K562 (cell line): ENCODE results near the gene MMP1. TPM values are rescaled to one million over a fixed set of nuclear protein-coding genes. Genes with fewer than 3 reads are reported as not detected.

Source experiments
- ATAC-seq: fragments of 200-7000 bp; cut with Tn5 transposase; 3 replicates; pipeline ENCODE4 v1.9.1; 2020; ENCODE audit warnings: moderate library complexity
- BruUV-seq: library from RNA; stranded (reverse); fragments of 400-500 nt; replicated peaks from 2 replicates; lab custom pipeline; 2021; lab: Mats Ljungman, UMichigan
- CTCF ChIA-PET: fragments of 300-600 bp; formaldehyde crosslinking; extraction: SDS; loops from one replicate; lab custom pipeline; 2021; ENCODE audit warnings: low intra/inter-chr PET ratio; lab: Yijun Ruan, JAX
- POLR2A ChIA-PET: fragments of 300-600, 350-650 bp; sonication (Branson Sonifier 250); formaldehyde crosslinking; extraction: SDS; loops from one replicate; lab custom pipeline; 2021; ENCODE audit warnings: antibody characterized with exemption, inconsistent platforms; lab: Yijun Ruan, JAX
- DNase-seq, 4 experiments: peaks; one replicate each; pipeline versions ENCODE4 v3.0.0 to v3.0.0-alpha.2; 2011 to 2018; ENCODE audit warnings: low spot score in 3 of 4, mixed read lengths in 3 of 4; ENCODE audit errors: extremely low read depth in 1 of 4
- FAIRE-seq: peaks from 2 replicates; lab custom pipeline; 2011; peaks lifted over from hg19 to GRCh38; lab: Jason Lieb, UNC
- H2AFZ ChIP-seq: 2 replicates; pipeline ENCODE4 v1.6.0; 2011; ENCODE audit warnings: low read depth, low read length, control low read depth, inconsistent platforms
- H3K27ac ChIP-seq: fragments of 200-600 bp; 3 replicates; pipeline ENCODE4 v1.8.0; 2011; ENCODE audit warnings: low read depth, mild to moderate bottlenecking, control low read depth, inconsistent platforms, low read length, moderate library complexity, mixed read lengths; ENCODE audit errors: extremely low read depth
- H3K27me3 ChIP-seq, 2 experiments: fragments of 300-600 bp in 1 of 2; 2 replicates in 1 of 2; 3 replicates in 1 of 2; pipeline versions ENCODE4 v1.6.0 to v1.8.0; 2011; ENCODE audit warnings: inconsistent platforms in 2 of 2, low read length in 2 of 2, mild to moderate bottlenecking in 1 of 2, mixed read lengths in 1 of 2, moderate library complexity in 1 of 2; ENCODE audit not compliant: control insufficient read depth in 2 of 2, insufficient read depth in 2 of 2
- H3K36me3 ChIP-seq: fragments of 300-600 bp; 3 replicates; pipeline ENCODE4 v1.8.0; 2011; ENCODE audit warnings: mild to moderate bottlenecking, low read length, inconsistent platforms; ENCODE audit not compliant: control insufficient read depth, insufficient read depth
- H3K4me1 ChIP-seq, 2 experiments: fragments of 200-600 bp in 1 of 2; replicated peaks in 1 of 2; 2 replicates in 1 of 2; 3 replicates in 1 of 2; pipeline versions ENCODE4 v1.5.1 to v1.8.0; 2011; ENCODE audit warnings: inconsistent platforms in 2 of 2, low read length in 2 of 2, mild to moderate bottlenecking in 1 of 2, mixed read lengths in 1 of 2, moderate library complexity in 1 of 2; ENCODE audit not compliant: control insufficient read depth in 2 of 2, insufficient read depth in 2 of 2
- H3K4me2 ChIP-seq: 2 replicates; pipeline ENCODE4 v1.6.1; 2011; ENCODE audit warnings: low read length, control low read depth, inconsistent platforms, mixed read lengths; ENCODE audit not compliant: insufficient read depth
- H3K4me3 ChIP-seq: fragments of 200-600 bp; sonication (generic), shearing (Covaris generic); 2 replicates; pipeline ENCODE4 v1.5.1; 2016; ENCODE audit warnings: control low read depth, inconsistent platforms
- H3K79me2 ChIP-seq: fragments of 200-600 bp; 3 replicates; pipeline ENCODE4 v1.8.0; 2011; ENCODE audit warnings: low read length, inconsistent platforms; ENCODE audit not compliant: control insufficient read depth, insufficient read depth
- H3K9ac ChIP-seq, 2 experiments: 2 replicates each; pipeline versions ENCODE4 v1.6.0 to v1.6.1; 2011; ENCODE audit warnings: low read depth in 2 of 2, low read length in 2 of 2, control low read depth in 1 of 2, inconsistent platforms in 1 of 2, mild to moderate bottlenecking in 1 of 2, mixed read lengths in 1 of 2; ENCODE audit not compliant: insufficient read depth in 1 of 2
- H3K9me1 ChIP-seq: one replicate; pipeline ENCODE4 v1.6.0; 2011; ENCODE audit warnings: inconsistent platforms, mild to moderate bottlenecking, low read length, moderate library complexity; ENCODE audit not compliant: control insufficient read depth, insufficient read depth
- H3K9me3 ChIP-seq: replicated peaks from 2 replicates; pipeline ENCODE4 v1.5.1; 2011; ENCODE audit warnings: low read depth, low read length, inconsistent platforms; ENCODE audit not compliant: control insufficient read depth, insufficient read depth
- H4K20me1 ChIP-seq: replicated peaks from 2 replicates; pipeline ENCODE4 v1.6.1; 2011; ENCODE audit warnings: low read length, inconsistent platforms, mixed read lengths; ENCODE audit not compliant: control insufficient read depth, insufficient read depth
- BMI1 ChIP-seq: fragments of 150-350 bp; IDR thresholded peaks from 2 replicates; pipeline ENCODE4 v1.6.1; 2014; ENCODE audit warnings: low read length
- CEBPB ChIP-seq: fragments of 450-650 bp; IDR thresholded peaks from 2 replicates; pipeline ENCODE4 v1.6.1; 2016; ENCODE audit warnings: missing genetic modification characterization, missing compliant biosample characterization
- CEBPG ChIP-seq, 3 experiments: fragments of 200-800 bp in 1 of 3; sonication (Bioruptor generic) in 1 of 3; sonication (generic) in 1 of 3; formaldehyde crosslinking in 1 of 3; IDR thresholded peaks in 2 of 3; conservative IDR thresholded peaks in 1 of 3; 2 replicates each; pipeline versions ENCODE4 v1.6.1 to v1.8.0; 2016 to 2022; ENCODE audit warnings: missing compliant biosample characterization in 2 of 3, missing genetic modification characterization in 2 of 3, mild to moderate bottlenecking in 1 of 3, missing genetic modification reagents in 1 of 3
- KDM2B ChIP-seq: fragments of 250-450 bp; sonication (Bioruptor Pico); IDR thresholded peaks from 2 replicates; pipeline ENCODE4 v1.8.0; 2021; ENCODE audit warnings: mild to moderate bottlenecking, moderate library complexity
- NFIC ChIP-seq: fragments of 450-650 bp; IDR thresholded peaks from 2 replicates; pipeline ENCODE4 v1.6.1; 2017; ENCODE audit warnings: mild to moderate bottlenecking, inconsistent platforms
- NFXL1 ChIP-seq: fragments of 450-650 bp; formaldehyde crosslinking; IDR thresholded peaks from 2 replicates; pipeline ENCODE4 v1.4.0; 2021; ENCODE audit warnings: mild to moderate bottlenecking
- POLR3A ChIP-seq: IDR thresholded peaks from 2 replicates; pipeline ENCODE4 v1.6.1; 2011; ENCODE audit warnings: borderline replicate concordance, mild to moderate bottlenecking, moderate library complexity; ENCODE audit not compliant: insufficient read length, insufficient read depth; ENCODE audit errors: extremely low read depth
- PTBP1 ChIP-seq: fragments of 200-400 bp; formaldehyde crosslinking; IDR thresholded peaks from 2 replicates; pipeline ENCODE4 v1.6.1; 2017; ENCODE audit warnings: low read depth, low read length
- ZC3H8 ChIP-seq: fragments of 450-650 bp; IDR thresholded peaks from 2 replicates; pipeline ENCODE4 v1.6.1; 2017
- WGBS: fragments of 100-300 bp; shearing (Covaris generic); methylation state at CpG from one replicate; pipeline ENCODE4 v1.1.6; 2016; ENCODE audit warnings: low coverage, mixed read lengths; ENCODE audit not compliant: insufficient coverage; ENCODE audit errors: missing lambda C conversion rate; 5-methylcytosine and 5-hydroxymethylcytosine counted together
- in situ Hi-C: fragments of 300-500 bp; cut with MboI; formaldehyde crosslinking; loops from 4 replicates; pipeline ENCODE4 v1.15.0; 2018; ENCODE audit warnings: inconsistent platforms, mixed read lengths
- intact Hi-C: fragments of 100-400 bp; cut with micrococcal nuclease; formaldehyde crosslinking; loops from 2 replicates; pipeline ENCODE4 v1.14.2; 2022
- polyA plus RNA-seq, 8 experiments: library from polyadenylated mRNA; depleted of rRNA in 4 of 8; stranded (reverse) in 5 of 8; unstranded in 3 of 8; fragments of >200 nt; fragmentation: Nextera tagmentation in 2 of 8; fragmentation: Illumina TruSeq in 1 of 8; extraction: Ambion mirVana in 2 of 8; extraction: Trizol in 1 of 8; gene quantifications; 2 replicates each; pipeline versions ENCODE4 v1.2.1 to v1.2.3, GENCODE V29; 2011 to 2014; ENCODE audit warnings: inconsistent platforms in 1 of 8, missing spikeins in 1 of 8
- total RNA-seq, 7 experiments: library from RNA; depleted of rRNA in 6 of 7; stranded (reverse); fragments of >200 nt in 6 of 7; fragmentation: Illumina TruSeq in 2 of 7; extraction: Trizol in 2 of 7; gene quantifications; 2 replicates each; pipeline versions ENCODE4 v1.2.1 to v1.2.3, GENCODE V29; 2011 to 2021; ENCODE audit warnings: low replicate concordance in 1 of 7
- TF ChIP-seq, protein P1 (sequence below): fragments of 200-800 bp; sonication (Bioruptor generic); IDR thresholded peaks from 2 replicates; pipeline ENCODE4 v1.6.1; 2017; ENCODE audit warnings: missing genetic modification characterization, missing compliant biosample characterization
- TF ChIP-seq, protein P2 (sequence below): sonication (generic); formaldehyde crosslinking; IDR thresholded peaks from 2 replicates; pipeline ENCODE4 v1.8.1; 2023; ENCODE audit warnings: mild to moderate bottlenecking, missing genetic modification reagents

Gene MMP1
- total and polyA plus RNA-seq, 9 of the 15 experiments (the other 6 are each of a cell fraction or from before 2014, with no cell fraction given), result 0.06 to 0.33 (median 0.15) TPM; not detected in 2

DNA sequence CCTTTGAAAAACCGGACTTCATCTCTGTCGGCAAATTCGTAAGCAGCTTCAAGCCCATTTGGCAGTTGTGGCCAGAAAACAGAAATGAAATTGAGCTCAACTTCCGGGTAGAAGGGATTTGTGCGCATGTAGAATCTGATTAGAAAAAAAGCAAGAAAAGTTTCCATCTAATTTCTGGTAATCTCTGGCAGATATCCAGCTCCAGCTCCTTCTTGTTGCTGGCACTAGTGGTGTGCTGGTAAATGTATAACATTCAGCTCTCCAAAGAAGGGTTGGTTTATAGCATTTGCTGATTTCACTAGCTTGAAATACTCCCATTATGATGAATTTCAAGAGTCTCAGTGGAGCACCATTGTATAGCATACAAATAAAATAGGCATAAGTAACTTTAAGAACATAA is 5.4 kb downstream of the MMP1 start:
- Histone ChIP-seq H3K9me3 (no peaks in the 10 kb centered on the region), H3K9me1 (no peaks in the 10 kb centered on the region), H3K4me3 (no peak overlapping the region), H2AFZ (no peak overlapping the region), H3K9ac (no peak overlapping the region), H3K4me1 (no peaks in the 10 kb centered on the region), H3K27me3 (no peaks in the 10 kb centered on the region), H4K20me1 (no peaks in the 10 kb centered on the region), H3K27ac (no peak overlapping the region), H3K36me3 (no peaks in the 10 kb centered on the region), H3K4me2 (no peak overlapping the region), H3K79me2 (no peaks in the 10 kb centered on the region)
- intact Hi-C loops, result no loop called here
- TF ChIP-seq, protein P1, sequence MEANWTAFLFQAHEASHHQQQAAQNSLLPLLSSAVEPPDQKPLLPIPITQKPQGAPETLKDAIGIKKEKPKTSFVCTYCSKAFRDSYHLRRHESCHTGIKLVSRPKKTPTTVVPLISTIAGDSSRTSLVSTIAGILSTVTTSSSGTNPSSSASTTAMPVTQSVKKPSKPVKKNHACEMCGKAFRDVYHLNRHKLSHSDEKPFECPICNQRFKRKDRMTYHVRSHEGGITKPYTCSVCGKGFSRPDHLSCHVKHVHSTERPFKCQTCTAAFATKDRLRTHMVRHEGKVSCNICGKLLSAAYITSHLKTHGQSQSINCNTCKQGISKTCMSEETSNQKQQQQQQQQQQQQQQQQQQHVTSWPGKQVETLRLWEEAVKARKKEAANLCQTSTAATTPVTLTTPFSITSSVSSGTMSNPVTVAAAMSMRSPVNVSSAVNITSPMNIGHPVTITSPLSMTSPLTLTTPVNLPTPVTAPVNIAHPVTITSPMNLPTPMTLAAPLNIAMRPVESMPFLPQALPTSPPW (CRISPR knock-in tag), result no peak
- TF ChIP-seq PTBP1, result no peak
- TF ChIP-seq NFXL1 (CRISPR knock-in tag), result no peak
- TF ChIP-seq KDM2B (CRISPR knock-in tag), result no peak
- no peak for TF ChIP-seq POLR3A
- TF ChIP-seq, protein P2, sequence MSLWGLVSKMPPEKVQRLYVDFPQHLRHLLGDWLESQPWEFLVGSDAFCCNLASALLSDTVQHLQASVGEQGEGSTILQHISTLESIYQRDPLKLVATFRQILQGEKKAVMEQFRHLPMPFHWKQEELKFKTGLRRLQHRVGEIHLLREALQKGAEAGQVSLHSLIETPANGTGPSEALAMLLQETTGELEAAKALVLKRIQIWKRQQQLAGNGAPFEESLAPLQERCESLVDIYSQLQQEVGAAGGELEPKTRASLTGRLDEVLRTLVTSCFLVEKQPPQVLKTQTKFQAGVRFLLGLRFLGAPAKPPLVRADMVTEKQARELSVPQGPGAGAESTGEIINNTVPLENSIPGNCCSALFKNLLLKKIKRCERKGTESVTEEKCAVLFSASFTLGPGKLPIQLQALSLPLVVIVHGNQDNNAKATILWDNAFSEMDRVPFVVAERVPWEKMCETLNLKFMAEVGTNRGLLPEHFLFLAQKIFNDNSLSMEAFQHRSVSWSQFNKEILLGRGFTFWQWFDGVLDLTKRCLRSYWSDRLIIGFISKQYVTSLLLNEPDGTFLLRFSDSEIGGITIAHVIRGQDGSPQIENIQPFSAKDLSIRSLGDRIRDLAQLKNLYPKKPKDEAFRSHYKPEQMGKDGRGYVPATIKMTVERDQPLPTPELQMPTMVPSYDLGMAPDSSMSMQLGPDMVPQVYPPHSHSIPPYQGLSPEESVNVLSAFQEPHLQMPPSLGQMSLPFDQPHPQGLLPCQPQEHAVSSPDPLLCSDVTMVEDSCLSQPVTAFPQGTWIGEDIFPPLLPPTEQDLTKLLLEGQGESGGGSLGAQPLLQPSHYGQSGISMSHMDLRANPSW (CRISPR knock-in tag), result no peak
- no peak for TF ChIP-seq NFIC
- no peak for TF ChIP-seq CEBPB (tag)
- no peak for TF ChIP-seq ZC3H8
- TF ChIP-seq BMI1, result no peak
- no peak for TF ChIP-seq CEBPG (CRISPR knock-in tag; IDR thresholded peaks at IDR 0.05)
- TF ChIP-seq CEBPG (tag; conservative IDR thresholded peaks at IDR 0.05 in 1 of 2, IDR thresholded peaks at IDR 0.05 in 1 of 2), result no peak
- no peak for FAIRE-seq
- in situ Hi-C loops, result no loop called here
- no TSS peak for BruUV-seq
- no peak for DNase-seq
- CTCF ChIA-PET, result no interaction called here
- no peak for ATAC-seq
- WGBS, result 5% methylated on average over 5 of the region's 5 CpGs
- POLR2A ChIA-PET, result no interaction called here
